ENCODE measurements around the gene WDR72.

GRCh38 chr15:53658827-53659555 is 100.5 kb downstream of the WDR72 start:
- TF ChIP-seq POLR2A (IDR thresholded peaks at IDR 0.05) (no peak), CTCF (IDR thresholded peaks at IDR 0.05) (no peak)
